Measurements from ENCODE around the gene GOLGA3. TPM values are rescaled to one million over a fixed set of nuclear protein-coding genes. Genes with fewer than 3 reads are reported as not detected.
"Not testable (repeated sequence)": the region's sequence is repeated elsewhere in the genome, so short reads cannot be mapped to it uniquely, and the experiment has no call there.

Gene GOLGA3
- total RNA-seq, 1 donor from 2014 or later, result 148 TPM

DNA sequence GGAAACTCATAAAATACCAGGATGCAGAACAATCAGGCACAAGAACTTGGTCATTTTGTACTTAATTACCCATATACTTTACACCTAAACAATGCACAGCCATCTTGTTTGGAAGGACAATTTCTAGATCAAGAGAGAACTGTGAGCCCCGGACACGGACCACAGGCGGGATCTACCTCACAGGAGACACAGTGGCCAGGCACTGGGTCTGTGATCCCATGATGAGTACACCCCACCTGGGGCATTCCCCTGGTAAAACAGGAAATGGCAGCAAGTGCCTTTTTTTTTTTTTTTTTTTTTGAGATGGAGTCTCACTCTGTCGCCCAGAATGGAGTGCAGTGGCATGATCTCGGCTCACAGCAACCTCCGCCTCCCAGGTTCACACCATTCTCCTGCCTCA lies 15.2 kb downstream of the GOLGA3 start:
- H3K36me3 Mint-ChIP-seq (ENCODE audit: low read depth), result peaks cover 38% of the 10 kb centered on the region
- no peaks in the 10 kb centered on the region for H3K9me3 Mint-ChIP-seq (ENCODE audit: low read depth)
- H3K27me3 Mint-ChIP-seq (ENCODE audit: low read depth), result no peaks in the 10 kb centered on the region
- no peak for TF ChIP-seq CTCF (IDR thresholded peaks at IDR 0.05)
- H3K4me3 Mint-ChIP-seq (ENCODE audit: unreplicated experiment), result no peak overlapping the region
- H3K27ac Mint-ChIP-seq (ENCODE audit: unreplicated experiment), result peak overlapping the region; percentile 69
- DNase-seq (ENCODE audit: low spot score), result no peak
- H3K4me1 Mint-ChIP-seq (ENCODE audit: low read depth), result peaks cover 7% of the 10 kb centered on the region

DNA sequence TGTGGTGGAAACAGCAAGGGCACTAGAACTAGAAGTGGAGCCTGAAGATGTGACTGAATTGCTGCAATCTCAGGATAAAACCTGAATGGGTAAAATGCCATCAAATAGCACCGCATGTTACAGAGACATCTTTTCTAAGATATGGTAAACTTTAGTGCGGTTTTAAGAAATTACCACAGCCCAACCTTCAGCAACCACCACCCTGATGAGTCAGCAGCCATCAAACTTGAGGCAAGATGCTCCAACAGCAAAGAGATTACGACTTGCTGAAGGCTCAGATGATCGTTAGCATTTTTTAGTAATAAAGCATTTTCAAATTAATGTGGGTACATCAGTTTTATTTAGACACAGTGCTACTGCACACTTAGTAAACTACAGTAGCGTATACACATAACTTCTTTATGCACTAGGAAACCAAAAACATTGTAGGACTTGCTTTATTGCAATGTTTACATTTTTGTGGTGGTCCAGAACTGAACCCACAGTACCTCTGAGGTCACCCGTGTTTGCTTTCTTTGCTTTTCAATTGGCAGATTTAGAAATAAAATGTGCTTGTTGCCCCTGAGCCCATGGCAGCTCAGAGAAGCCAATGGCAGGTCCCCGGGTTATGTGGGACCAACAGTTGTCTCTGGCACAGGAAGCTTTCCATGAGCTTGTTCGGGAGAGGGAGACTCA lies 15.9 kb downstream of the GOLGA3 start:
- Mint-ChIP-seq H3K27me3 (ENCODE audit: low read depth) (no peaks in the 10 kb centered on the region), H3K4me3 (ENCODE audit: unreplicated experiment) (no peak overlapping the region), H3K27ac (ENCODE audit: unreplicated experiment) (no peak overlapping the region), H3K9me3 (ENCODE audit: low read depth) (no peaks in the 10 kb centered on the region), H3K36me3 (ENCODE audit: low read depth) (peaks cover 37% of the 10 kb centered on the region), H3K4me1 (ENCODE audit: low read depth) (peaks cover 7% of the 10 kb centered on the region)
- no peak for TF ChIP-seq CTCF (IDR thresholded peaks at IDR 0.05)
- DNase-seq (ENCODE audit: low spot score), result no peak

GRCh38 chr12:132809391-132809790 lies 19.3 kb downstream of the GOLGA3 start:
- peak; percentile 68 for TF ChIP-seq CTCF (IDR thresholded peaks at IDR 0.05)
- H3K9me3 Mint-ChIP-seq (ENCODE audit: low read depth); H3K27ac Mint-ChIP-seq (ENCODE audit: unreplicated experiment); H3K4me1 Mint-ChIP-seq (ENCODE audit: low read depth); DNase-seq (ENCODE audit: low spot score); H3K27me3 Mint-ChIP-seq (ENCODE audit: low read depth); H3K4me3 Mint-ChIP-seq (ENCODE audit: unreplicated experiment): not testable (repeated sequence)
- H3K36me3 Mint-ChIP-seq (ENCODE audit: low read depth), result peaks cover 45% of the 10 kb centered on the region

DNA sequence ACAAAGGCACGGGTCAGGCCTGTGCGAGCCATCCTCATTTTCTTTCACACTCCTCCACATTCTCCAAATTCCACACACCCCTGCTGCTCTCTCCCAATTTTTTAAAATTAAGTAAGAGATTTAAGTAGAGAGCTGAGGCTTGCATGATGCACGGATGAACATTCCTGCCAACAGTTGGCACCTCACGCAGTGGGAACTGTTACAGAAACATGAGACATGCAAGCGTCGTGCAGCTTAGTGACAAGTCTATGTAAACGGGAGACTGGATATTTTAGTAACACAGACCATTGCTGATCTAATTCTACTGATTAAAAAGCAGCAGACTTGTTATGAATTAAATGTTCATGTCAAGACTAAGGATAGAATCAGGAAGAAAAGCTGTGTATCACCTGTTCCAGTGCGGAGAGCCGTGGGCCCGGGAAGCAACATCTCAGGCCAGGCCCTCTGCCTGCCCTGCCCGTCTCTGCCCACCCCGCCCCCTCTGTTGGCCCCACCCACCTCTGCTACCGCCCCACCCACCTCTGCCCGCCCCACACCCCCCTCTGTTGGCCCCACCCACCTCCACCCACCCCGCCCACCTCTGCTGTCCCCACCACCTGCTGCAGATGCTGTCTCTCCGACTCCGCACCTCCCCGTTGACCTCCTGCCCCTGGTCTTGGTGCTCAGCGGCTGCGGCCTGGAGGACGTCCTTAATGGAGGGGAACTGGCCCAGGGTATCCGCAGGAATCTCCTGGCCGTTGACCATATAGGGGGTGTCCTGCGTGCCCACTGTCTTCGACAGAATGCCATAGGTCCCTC lies 21.2 kb downstream of the GOLGA3 start:
- no peak for DNase-seq (ENCODE audit: low spot score)
- no peaks in the 10 kb centered on the region for H3K9me3 Mint-ChIP-seq (ENCODE audit: low read depth)
- no peak overlapping the region for H3K27ac Mint-ChIP-seq (ENCODE audit: unreplicated experiment)
- peaks cover 52% of the 10 kb centered on the region for H3K36me3 Mint-ChIP-seq (ENCODE audit: low read depth)
- no peak overlapping the region for H3K4me3 Mint-ChIP-seq (ENCODE audit: unreplicated experiment)
- TF ChIP-seq CTCF (IDR thresholded peaks at IDR 0.05), result no peak
- peaks cover 3% of the 10 kb centered on the region for H3K4me1 Mint-ChIP-seq (ENCODE audit: low read depth)
- no peaks in the 10 kb centered on the region for H3K27me3 Mint-ChIP-seq (ENCODE audit: low read depth)

- no peak for TF ChIP-seq CTCF (IDR thresholded peaks at IDR 0.05)
- no peak overlapping the region for H3K4me3 Mint-ChIP-seq (ENCODE audit: unreplicated experiment)
- no peaks in the 10 kb centered on the region for H3K9me3 Mint-ChIP-seq (ENCODE audit: low read depth)
- peaks cover 50% of the 10 kb centered on the region for H3K36me3 Mint-ChIP-seq (ENCODE audit: low read depth)
- H3K4me1 Mint-ChIP-seq (ENCODE audit: low read depth), result no peaks in the 10 kb centered on the region
- H3K27ac Mint-ChIP-seq (ENCODE audit: unreplicated experiment), result no peak overlapping the region
- no peaks in the 10 kb centered on the region for H3K27me3 Mint-ChIP-seq (ENCODE audit: low read depth)
- no peak for DNase-seq (ENCODE audit: low spot score)
Observed at GRCh38 chr12:132806857-132807256, 21.8 kb downstream of the GOLGA3 start.

Data from chondrocyte (in vitro differentiated cells).